IMR-90 (cell line): ENCODE results near the gene HES1. TPM values are rescaled to one million over a fixed set of nuclear protein-coding genes. Genes with fewer than 3 reads are reported as not detected.
A peak's percentile ranks its signal among the peaks of the same experiment; 100 is the strongest.
"Not testable (repeated sequence)": the region's sequence is repeated elsewhere in the genome, so short reads cannot be mapped to it uniquely, and the experiment has no call there.

ENCODE experiments used
- ATAC-seq: fragments of 200-7000 bp; cut with Tn5 transposase; 2 replicates; pipeline ENCODE4 v1.9.1; 2020; ENCODE audit warnings: low read depth, mild to moderate bottlenecking, moderate library complexity
- BruUV-seq: library from RNA; stranded (reverse); fragments of 400-500 nt; replicated peaks from 2 replicates; lab custom pipeline; 2021; lab: Mats Ljungman, UMichigan
- CTCF ChIA-PET: fragments of 300-600 bp; formaldehyde crosslinking; extraction: SDS; loops from one replicate; lab custom pipeline; 2021; ENCODE audit warnings: antibody characterized with exemption; lab: Yijun Ruan, JAX
- POLR2A ChIA-PET: fragments of 300-600 bp; sonication (Branson Sonifier 250); formaldehyde crosslinking; loops from one replicate; lab custom pipeline; 2022; ENCODE audit warnings: antibody characterized with exemption; ENCODE audit not compliant: unreplicated experiment; lab: Charles Lee
- DNase-seq: peaks from one replicate; pipeline ENCODE4 v3.0.0; 2013
- H2AFZ ChIP-seq: replicated peaks from 2 replicates; pipeline ENCODE3; 2013; ENCODE audit warnings: low read length, mild to moderate bottlenecking; ENCODE audit not compliant: poor library complexity
- H2AK5ac ChIP-seq: 2 replicates; pipeline ENCODE4 v1.6.1; 2013; ENCODE audit warnings: low read depth, low read length, inconsistent platforms
- H2AK9ac ChIP-seq: replicated peaks from 2 replicates; pipeline ENCODE3; 2013; ENCODE audit warnings: mild to moderate bottlenecking, low read depth, low read length, moderate library complexity; ENCODE audit not compliant: poor library complexity
- H2BK120ac ChIP-seq: 2 replicates; pipeline ENCODE4 v1.6.1; 2013; ENCODE audit warnings: low read depth, low read length, inconsistent platforms
- H2BK15ac ChIP-seq: 3 replicates; pipeline ENCODE4 v1.6.1; 2013; ENCODE audit warnings: low read depth, low read length, inconsistent platforms
- H2BK20ac ChIP-seq: 2 replicates; pipeline ENCODE4 v1.6.1; 2013; ENCODE audit warnings: low read depth, mild to moderate bottlenecking, inconsistent platforms, low read length, moderate library complexity
- H2BK5ac ChIP-seq: 2 replicates; pipeline ENCODE4 v1.6.1; 2013; ENCODE audit warnings: mild to moderate bottlenecking, low read depth, low read length, inconsistent platforms; ENCODE audit not compliant: poor library complexity, severe bottlenecking
- H3K14ac ChIP-seq: replicated peaks from 2 replicates; pipeline ENCODE4 v1.6.1; 2013; ENCODE audit warnings: low read depth, low read length, inconsistent platforms
- H3K18ac ChIP-seq: 2 replicates; pipeline ENCODE4 v1.6.1; 2013; ENCODE audit warnings: low read depth, low read length, control low read depth
- H3K23ac ChIP-seq: 2 replicates; pipeline ENCODE4 v1.6.1; 2013; ENCODE audit warnings: low read depth, low read length, inconsistent platforms
- H3K27ac ChIP-seq: 2 replicates; pipeline ENCODE4 v1.5.1; 2013; ENCODE audit warnings: mild to moderate bottlenecking, control low read depth, low read length; ENCODE audit not compliant: insufficient read depth
- H3K27me3 ChIP-seq: 2 replicates; pipeline ENCODE4 v1.6.1; 2013; ENCODE audit warnings: low read length; ENCODE audit not compliant: control insufficient read depth, insufficient read depth
- H3K36me3 ChIP-seq: 2 replicates; pipeline ENCODE4 v1.6.1; 2013; ENCODE audit warnings: low read length, mixed read lengths; ENCODE audit not compliant: control insufficient read depth, insufficient read depth
- H3K4ac ChIP-seq: 2 replicates; pipeline ENCODE4 v1.6.1; 2013; ENCODE audit warnings: low read depth, low read length, inconsistent platforms
- H3K4me1 ChIP-seq: 2 replicates; pipeline ENCODE4 v1.6.1; 2013; ENCODE audit warnings: low read length, mixed read lengths; ENCODE audit not compliant: control insufficient read depth, insufficient read depth
- H3K4me2 ChIP-seq: 2 replicates; pipeline ENCODE4 v1.6.1; 2013; ENCODE audit warnings: low read depth, mild to moderate bottlenecking, control low read depth, low read length, moderate library complexity
- H3K4me3 ChIP-seq: 2 replicates; pipeline ENCODE4 v1.5.1; 2013; ENCODE audit warnings: low read depth, mild to moderate bottlenecking, control low read depth, low read length, moderate library complexity; ENCODE audit not compliant: insufficient read depth
- H3K56ac ChIP-seq: 2 replicates; pipeline ENCODE4 v1.6.1; 2013; ENCODE audit warnings: low read length, inconsistent platforms; ENCODE audit not compliant: insufficient read depth; ENCODE audit errors: extremely low read depth
- H3K79me1 ChIP-seq, 2 experiments: 2 replicates each; pipeline ENCODE4 v1.6.1; 2013; ENCODE audit warnings: low read length in 2 of 2, inconsistent platforms in 1 of 2, low read depth in 1 of 2
- H3K9ac ChIP-seq: 2 replicates; pipeline ENCODE4 v1.6.1; 2013; ENCODE audit warnings: low read depth, low read length, control low read depth
- H3K9me1 ChIP-seq: 2 replicates; pipeline ENCODE4 v1.6.1; 2013; ENCODE audit warnings: low read length, inconsistent platforms; ENCODE audit not compliant: insufficient read depth
- H3K9me3 ChIP-seq: 2 replicates; pipeline ENCODE4 v1.6.1; 2013; ENCODE audit warnings: low read length; ENCODE audit not compliant: control insufficient read depth, insufficient read depth
- H4K20me1 ChIP-seq: 2 replicates; pipeline ENCODE4 v1.6.1; 2013; ENCODE audit warnings: low read length, inconsistent platforms; ENCODE audit not compliant: insufficient read depth
- H4K5ac ChIP-seq: 2 replicates; pipeline ENCODE4 v1.6.1; 2013; ENCODE audit warnings: mild to moderate bottlenecking, low read depth, low read length, control low read depth
- H4K8ac ChIP-seq, 2 experiments: 2 replicates each; pipeline ENCODE4 v1.6.1; 2013; ENCODE audit warnings: low read depth in 2 of 2, low read length in 2 of 2, control low read depth in 1 of 2, inconsistent platforms in 1 of 2
- H4K91ac ChIP-seq: 2 replicates; pipeline ENCODE4 v1.6.1; 2013; ENCODE audit warnings: low read depth, low read length, inconsistent platforms; ENCODE audit not compliant: insufficient read depth
- MXI1 ChIP-seq: IDR thresholded peaks from 2 replicates; pipeline ENCODE4 v1.6.1; 2012; ENCODE audit warnings: low read depth, mild to moderate bottlenecking, low read length, moderate library complexity, borderline replicate concordance
- NFE2L2 ChIP-seq: fragments of 150-350 bp; IDR thresholded peaks from 2 replicates; pipeline ENCODE4 v1.6.1; 2016; ENCODE audit warnings: low read depth, mild to moderate bottlenecking, low read length
- RAD21 ChIP-seq: IDR thresholded peaks from 2 replicates; pipeline ENCODE4 v1.6.1; 2012; ENCODE audit warnings: low read length, improper control_type of control experiment
- RCOR1 ChIP-seq: IDR thresholded peaks from 2 replicates; pipeline ENCODE4 v1.6.1; 2012; ENCODE audit warnings: mild to moderate bottlenecking, low read length, improper control_type of control experiment; ENCODE audit not compliant: insufficient replicate concordance
- USF2 ChIP-seq: fragments of 150-350 bp; IDR thresholded peaks from 2 replicates; pipeline ENCODE4 v1.6.1; 2017; ENCODE audit warnings: mild to moderate bottlenecking, antibody characterized with exemption, low read length, low read depth
- WGBS, 2 experiments: methylation state at CpG; one replicate each; pipeline versions ENCODE4 v1.1.5 to v1.1.7; 2013; ENCODE audit warnings: missing lambda C conversion rate in 2 of 2; ENCODE audit not compliant: insufficient read length in 1 of 2; ENCODE audit errors: extremely low coverage in 2 of 2; 5-methylcytosine and 5-hydroxymethylcytosine counted together
- dilution Hi-C: fragments of 300-500 bp; cut with HindIII; formaldehyde crosslinking; loops from one replicate; pipeline ENCODE4 v1.14.3; 2018; ENCODE audit warnings: low sequenced_read_pairs; ENCODE audit not compliant: unreplicated experiment
- in situ Hi-C: fragments of 300-500 bp; cut with MboI; formaldehyde crosslinking; loops from 3 replicates; pipeline ENCODE4 v1.14.3; 2019; ENCODE audit warnings: low sequenced_read_pairs, inconsistent platforms, mixed read lengths
- intact Hi-C: fragments of 100-400 bp; cut with micrococcal nuclease; formaldehyde crosslinking; loops from 2 replicates; pipeline ENCODE4 v1.10.0; 2022
- polyA plus RNA-seq, 3 experiments: library from polyadenylated mRNA; depleted of rRNA; stranded (reverse); fragments of >200 nt; gene quantifications; 2 replicates each; pipeline ENCODE4 v1.2.3, GENCODE V29; 2012; ENCODE audit warnings: low replicate concordance in 1 of 3
- total RNA-seq: library from RNA; depleted of rRNA; stranded (reverse); fragments of >200 nt; gene quantifications from 2 replicates; pipeline ENCODE4 v1.2.3, GENCODE V29; 2012
- TF ChIP-seq, protein P1 (sequence below): conservative IDR thresholded peaks from 2 replicates; pipeline ENCODE4 v1.5.1; 2012; ENCODE audit warnings: mild to moderate bottlenecking, low read depth, low read length, improper control_type of control experiment

HES1 gene
- total and polyA plus RNA-seq, 2 of the 4 experiments (the other 2 are of a cell fraction), result 3.6 to 6.7 TPM

DNA sequence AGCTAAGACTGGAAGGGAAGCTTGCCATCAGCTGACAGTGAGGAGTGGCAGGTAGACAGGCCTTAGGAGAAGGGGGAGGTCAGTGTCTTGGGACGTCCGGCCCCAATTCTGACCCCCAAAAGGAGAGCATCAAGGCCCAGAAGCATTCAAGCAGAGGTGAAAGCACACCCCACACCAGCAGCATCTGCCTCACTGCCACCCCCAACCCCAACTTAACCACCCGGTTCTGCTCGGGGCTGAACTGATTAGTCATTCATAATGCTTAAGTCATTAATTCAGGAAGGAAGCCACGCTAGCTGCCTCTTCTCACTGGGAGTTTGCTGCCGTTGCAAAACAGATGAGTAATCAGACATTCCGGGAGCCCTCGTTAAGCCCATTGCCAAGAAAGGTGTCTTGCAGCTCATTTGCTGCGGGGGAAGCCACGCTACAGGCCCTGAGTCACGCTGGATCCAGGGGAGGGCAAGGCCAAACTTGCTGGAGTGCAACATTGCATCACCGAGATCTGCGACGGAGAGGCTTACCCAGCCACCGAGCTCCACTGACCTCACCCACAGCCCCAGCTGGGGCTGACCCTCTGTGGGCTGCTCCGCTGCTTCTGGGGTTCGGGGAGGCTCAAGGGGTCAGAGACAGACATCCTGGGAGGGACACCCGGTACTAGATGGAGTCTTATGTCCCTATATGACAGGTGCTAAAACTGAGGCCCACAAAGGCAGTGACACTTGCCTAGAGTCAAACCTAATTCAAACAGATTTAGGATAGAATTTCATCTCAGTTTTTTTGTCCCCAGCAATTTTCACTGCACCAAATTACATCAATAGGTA, 46.4 kb upstream of the HES1 start (continued):
- TF ChIP-seq, protein P1, sequence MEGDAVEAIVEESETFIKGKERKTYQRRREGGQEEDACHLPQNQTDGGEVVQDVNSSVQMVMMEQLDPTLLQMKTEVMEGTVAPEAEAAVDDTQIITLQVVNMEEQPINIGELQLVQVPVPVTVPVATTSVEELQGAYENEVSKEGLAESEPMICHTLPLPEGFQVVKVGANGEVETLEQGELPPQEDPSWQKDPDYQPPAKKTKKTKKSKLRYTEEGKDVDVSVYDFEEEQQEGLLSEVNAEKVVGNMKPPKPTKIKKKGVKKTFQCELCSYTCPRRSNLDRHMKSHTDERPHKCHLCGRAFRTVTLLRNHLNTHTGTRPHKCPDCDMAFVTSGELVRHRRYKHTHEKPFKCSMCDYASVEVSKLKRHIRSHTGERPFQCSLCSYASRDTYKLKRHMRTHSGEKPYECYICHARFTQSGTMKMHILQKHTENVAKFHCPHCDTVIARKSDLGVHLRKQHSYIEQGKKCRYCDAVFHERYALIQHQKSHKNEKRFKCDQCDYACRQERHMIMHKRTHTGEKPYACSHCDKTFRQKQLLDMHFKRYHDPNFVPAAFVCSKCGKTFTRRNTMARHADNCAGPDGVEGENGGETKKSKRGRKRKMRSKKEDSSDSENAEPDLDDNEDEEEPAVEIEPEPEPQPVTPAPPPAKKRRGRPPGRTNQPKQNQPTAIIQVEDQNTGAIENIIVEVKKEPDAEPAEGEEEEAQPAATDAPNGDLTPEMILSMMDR, result no peak
- TF ChIP-seq USF2 (no peak), RCOR1 (peak; percentile 62), NFE2L2 (peak; percentile 70), RAD21 (no peak), MXI1 (no peak)

DNA sequence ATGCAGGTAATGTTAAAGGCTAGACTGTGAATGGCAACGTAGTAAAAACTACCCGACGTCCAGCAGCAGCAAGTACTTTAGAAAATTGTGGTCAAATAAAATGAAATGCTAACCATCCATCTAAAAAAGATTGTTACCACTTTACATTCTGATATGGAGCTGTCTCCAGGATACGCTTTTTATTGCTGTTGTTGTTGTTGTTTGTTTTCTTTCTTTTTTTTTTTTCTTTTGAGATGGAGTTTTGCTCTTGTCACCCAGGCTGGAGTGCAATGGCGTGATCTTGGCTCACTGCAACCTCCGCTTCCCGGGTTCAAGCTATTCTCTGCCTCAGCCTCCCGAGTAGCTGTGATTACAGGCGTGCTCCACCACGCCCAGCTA, 45.8 kb upstream of the HES1 start:
- CTCF ChIA-PET, H3K4me2 ChIP-seq, in situ Hi-C loops: not testable (repeated sequence)

More for the DNA sequence above, 45.8 kb upstream of the HES1 start:
- H3K4me1 ChIP-seq, H4K91ac ChIP-seq, DNase-seq, H3K36me3 ChIP-seq, H3K9ac ChIP-seq, H3K23ac ChIP-seq, H4K5ac ChIP-seq, H3K4me3 ChIP-seq, H3K4ac ChIP-seq, H2AK9ac ChIP-seq, H3K9me1 ChIP-seq, H3K18ac ChIP-seq, H2BK5ac ChIP-seq, H3K56ac ChIP-seq, H2AK5ac ChIP-seq, H2BK120ac ChIP-seq, H3K14ac ChIP-seq, H2BK20ac ChIP-seq, ATAC-seq, H2BK15ac ChIP-seq, H2AFZ ChIP-seq, H3K27me3 ChIP-seq, H3K27ac ChIP-seq, dilution Hi-C loops, H4K20me1 ChIP-seq, H3K9me3 ChIP-seq, H3K79me1 ChIP-seq, intact Hi-C loops, BruUV-seq: not testable (repeated sequence)
- H4K8ac ChIP-seq, result 0 out of 4 replicates have a peak overlapping the region, but pooled peaks of 1 of the 2 experiments have one; percentile 73
- POLR2A ChIA-PET, result interaction anchor here (0.6 kb wide), 1 partner anchor 15 kb away, joined by 4 read pairs; no protein-coding TSS in a partner anchor
- WGBS, 2 experiments, result 100% methylated on average over 3 of the region's 10 CpGs; no CpG with 5 or more reads in 1 of the 2 experiments
